AG04449 (cell line): Measurements from ENCODE around the gene ASIC1.

Experiments used
- CTCF ChIA-PET: fragments of 350-600 bp; formaldehyde crosslinking; extraction: SDS; loops from one replicate; lab custom pipeline; 2021; ENCODE audit warnings: antibody characterized with exemption; lab: Yijun Ruan, JAX
- POLR2A ChIA-PET: fragments of 400-600, 350-600 bp; formaldehyde crosslinking; extraction: SDS; loops from one replicate; lab custom pipeline; 2020; ENCODE audit warnings: antibody characterized with exemption, inconsistent platforms; lab: Yijun Ruan, JAX
- DNase-seq: peaks from one replicate; pipeline ENCODE4 v3.0.0-alpha.2; 2010; ENCODE audit warnings: low read depth, low spot score
- H3K4me3 ChIP-seq: 2 replicates; pipeline ENCODE4 v1.5.1; 2011; ENCODE audit warnings: low read depth, mild to moderate bottlenecking, control low read depth, low read length
- TF ChIP-seq, protein P1 (sequence below): IDR thresholded peaks from one replicate; pipeline ENCODE4 v1.5.1; 2011; ENCODE audit warnings: mild to moderate bottlenecking, moderate library complexity, low read length, control low read depth, inconsistent platforms; ENCODE audit not compliant: insufficient read depth; ENCODE audit errors: missing control alignments

The ASIC1 gene

GRCh38 chr12:50110127-50110761 lies 52.8 kb downstream of the ASIC1 start:
- H3K4me3 ChIP-seq, result no peak overlapping the region
- ChIA-PET CTCF (interaction anchor here (0.6 to 6.2 kb wide), 40 partner anchors 9 to 291 kb away, joined by 3 to 144 read pairs (median 8); partner anchors contain the start of genes CERS5, GPD1, LIMA1 and SMARCD1), POLR2A (interaction anchor here (1.2 to 2.3 kb wide), 4 partner anchors 11 to 26 kb away, joined by 4 to 9 read pairs (median 6); partner anchors contain the start of gene SMARCD1)
- TF ChIP-seq, protein P1, sequence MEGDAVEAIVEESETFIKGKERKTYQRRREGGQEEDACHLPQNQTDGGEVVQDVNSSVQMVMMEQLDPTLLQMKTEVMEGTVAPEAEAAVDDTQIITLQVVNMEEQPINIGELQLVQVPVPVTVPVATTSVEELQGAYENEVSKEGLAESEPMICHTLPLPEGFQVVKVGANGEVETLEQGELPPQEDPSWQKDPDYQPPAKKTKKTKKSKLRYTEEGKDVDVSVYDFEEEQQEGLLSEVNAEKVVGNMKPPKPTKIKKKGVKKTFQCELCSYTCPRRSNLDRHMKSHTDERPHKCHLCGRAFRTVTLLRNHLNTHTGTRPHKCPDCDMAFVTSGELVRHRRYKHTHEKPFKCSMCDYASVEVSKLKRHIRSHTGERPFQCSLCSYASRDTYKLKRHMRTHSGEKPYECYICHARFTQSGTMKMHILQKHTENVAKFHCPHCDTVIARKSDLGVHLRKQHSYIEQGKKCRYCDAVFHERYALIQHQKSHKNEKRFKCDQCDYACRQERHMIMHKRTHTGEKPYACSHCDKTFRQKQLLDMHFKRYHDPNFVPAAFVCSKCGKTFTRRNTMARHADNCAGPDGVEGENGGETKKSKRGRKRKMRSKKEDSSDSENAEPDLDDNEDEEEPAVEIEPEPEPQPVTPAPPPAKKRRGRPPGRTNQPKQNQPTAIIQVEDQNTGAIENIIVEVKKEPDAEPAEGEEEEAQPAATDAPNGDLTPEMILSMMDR, result no peak
- no peak for DNase-seq

- TF ChIP-seq, protein P1, result no peak
- H3K4me3 ChIP-seq, result no peak overlapping the region; the same call in 1 of the 2 replicates
- no peak for DNase-seq
- ChIA-PET POLR2A (interaction anchor here (0.7 to 2.3 kb wide), 8 partner anchors 8 to 285 kb away, joined by 3 to 17 read pairs (median 5); partner anchors contain the start of genes FAM186A, GPD1 and SMARCD1), CTCF (interaction anchor here (0.6 to 6.2 kb wide), 52 partner anchors 10 to 296 kb away, joined by 3 to 144 read pairs (median 6); partner anchors contain the start of genes CERS5, GPD1, LIMA1 and SMARCD1)
Measured at GRCh38 chr12:50110762-50111351, 53.5 kb downstream of the ASIC1 start.

DNA sequence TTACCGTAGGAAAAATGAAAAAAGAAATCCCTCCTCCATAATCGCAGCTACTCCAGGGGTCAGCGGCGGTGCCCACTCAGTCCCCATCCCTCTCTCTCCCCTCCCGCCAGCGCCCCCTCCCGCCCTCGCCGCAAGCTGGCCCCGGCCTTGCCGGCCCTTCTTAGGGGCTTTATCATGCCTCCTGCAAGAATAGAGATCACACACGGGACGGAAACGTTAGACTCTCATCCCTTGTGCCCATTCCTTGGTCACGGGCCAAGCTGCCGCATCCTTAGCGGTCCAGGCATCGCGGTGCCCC lies 53.9 kb downstream of the ASIC1 start:
- POLR2A ChIA-PET, result interaction anchor here (0.6 to 2.3 kb wide), 13 partner anchors 8 to 285 kb away, joined by 3 to 17 read pairs (median 5); partner anchors contain the start of genes CERS5, FAM186A, GPD1 and SMARCD1
- no peak for DNase-seq
- TF ChIP-seq, protein P1, result no peak
- CTCF ChIA-PET, result interaction anchor here (0.6 to 6.2 kb wide), 54 partner anchors 10 to 296 kb away, joined by 3 to 144 read pairs (median 6); partner anchors contain the start of genes CERS5, FAM186A, GPD1 and LIMA1
- peak overlapping the region; percentile 46 for H3K4me3 ChIP-seq

DNA sequence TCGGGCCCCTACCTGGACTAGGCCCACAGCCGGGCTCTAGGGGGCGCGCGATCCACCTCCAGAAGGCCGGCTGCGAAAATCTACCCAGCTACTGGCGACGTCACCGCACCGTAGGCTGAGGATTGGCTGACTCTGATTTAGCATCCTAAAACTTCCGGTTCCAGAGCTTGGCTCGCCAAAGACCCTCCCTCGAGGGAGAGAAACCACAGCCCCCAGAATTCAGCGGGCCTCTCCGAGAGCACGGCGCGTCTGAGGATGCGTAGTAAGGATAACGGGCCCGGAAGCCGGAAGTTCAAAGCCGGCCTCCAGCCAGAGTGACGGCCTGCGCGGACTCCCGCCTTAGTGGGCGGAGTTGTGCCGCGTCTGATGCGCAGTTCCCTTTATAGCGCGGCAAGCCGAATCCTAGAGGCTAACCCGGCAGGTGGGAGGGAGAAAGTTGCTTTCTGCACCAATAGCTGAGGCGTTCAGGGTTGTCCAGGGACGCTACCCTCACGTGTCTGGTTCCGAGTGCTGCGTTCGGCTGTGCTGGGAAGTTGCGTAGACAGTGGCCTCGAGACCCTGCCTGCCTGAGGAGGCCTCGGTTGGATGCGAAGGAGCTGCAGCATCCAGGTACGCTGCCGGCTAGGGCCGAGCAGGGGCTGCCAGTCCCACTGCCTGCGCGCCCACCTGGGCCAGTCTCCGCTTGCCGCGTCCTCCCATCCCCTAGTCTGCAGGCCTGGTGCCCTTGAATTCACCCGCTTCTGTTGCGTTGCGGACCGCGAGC lies 54.5 kb downstream of the ASIC1 start, which contains the start of gene COX14:
COX14 (plus strand) TSS at position 544 of the 763 bp plus-strand sequence. CDS start 7,808 bp downstream, outside the sequence.
- ChIA-PET POLR2A (interaction anchor here (0.6 to 2.3 kb wide), 15 partner anchors 9 to 284 kb away, joined by 3 to 17 read pairs (median 5); partner anchors contain the start of genes CERS5, FAM186A, GPD1 and SMARCD1), CTCF (interaction anchor here (0.6 to 6.2 kb wide), 49 partner anchors 10 to 295 kb away, joined by 3 to 144 read pairs (median 5); partner anchors contain the start of genes CERS5, FAM186A, GPD1 and LIMA1)
- H3K4me3 ChIP-seq, result peak within 1 kb of the TSS; percentile 98
- peak; percentile 97 for DNase-seq
- TF ChIP-seq, protein P1, result peak; percentile 96

DNA sequence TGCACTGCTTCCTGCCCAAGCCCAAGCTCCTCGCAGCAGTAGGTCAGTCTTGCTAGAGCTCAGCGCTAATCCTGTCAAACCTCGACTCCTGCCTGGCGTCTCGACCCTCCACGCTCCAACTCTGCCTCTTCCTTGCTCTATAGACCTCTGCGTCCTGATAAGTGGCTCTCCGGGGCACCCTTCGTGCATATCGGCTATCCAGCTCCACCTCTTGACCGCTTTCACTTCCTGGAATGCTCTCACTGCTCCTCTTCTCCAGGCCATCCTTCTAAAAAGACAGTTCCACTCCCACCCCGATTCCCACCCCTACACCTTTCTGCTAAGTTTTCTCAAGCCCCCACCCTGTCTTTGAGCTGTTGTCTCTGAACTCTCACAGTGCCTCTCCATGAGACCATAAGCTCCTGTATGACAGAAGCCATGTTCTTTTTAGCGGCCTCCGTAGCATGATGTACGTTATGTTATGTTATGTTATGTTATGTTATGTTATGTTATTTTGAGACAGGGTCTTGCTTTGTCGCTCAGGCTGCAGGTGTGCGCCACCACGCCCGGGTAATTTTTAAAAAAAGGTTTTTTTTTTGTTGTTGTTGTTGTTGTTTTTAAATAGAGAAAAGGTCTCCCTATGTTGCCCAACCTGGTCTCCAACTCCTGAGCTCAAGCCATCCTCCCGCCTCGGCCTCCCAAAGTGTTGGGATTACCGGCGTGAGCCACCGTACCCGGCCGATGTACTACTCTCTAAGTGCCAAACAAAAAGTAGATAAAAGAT lies 55.2 kb downstream of the ASIC1 start:
- TF ChIP-seq, protein P1, result no peak
- peak overlapping the region; percentile 98 for H3K4me3 ChIP-seq
- DNase-seq, result no peak
- CTCF ChIA-PET, result interaction anchor here (0.6 to 6.2 kb wide), 26 partner anchors 9 to 202 kb away, joined by 3 to 144 read pairs (median 14); partner anchors contain the start of genes CERS5, GPD1 and SMARCD1
- POLR2A ChIA-PET, result interaction anchor here (1.0 to 2.3 kb wide), 8 partner anchors 9 to 54 kb away, joined by 3 to 17 read pairs (median 6); partner anchors contain the start of genes CERS5 and GPD1
